ENCODE results near the gene CCDC9B.

Gene CCDC9B

DNA sequence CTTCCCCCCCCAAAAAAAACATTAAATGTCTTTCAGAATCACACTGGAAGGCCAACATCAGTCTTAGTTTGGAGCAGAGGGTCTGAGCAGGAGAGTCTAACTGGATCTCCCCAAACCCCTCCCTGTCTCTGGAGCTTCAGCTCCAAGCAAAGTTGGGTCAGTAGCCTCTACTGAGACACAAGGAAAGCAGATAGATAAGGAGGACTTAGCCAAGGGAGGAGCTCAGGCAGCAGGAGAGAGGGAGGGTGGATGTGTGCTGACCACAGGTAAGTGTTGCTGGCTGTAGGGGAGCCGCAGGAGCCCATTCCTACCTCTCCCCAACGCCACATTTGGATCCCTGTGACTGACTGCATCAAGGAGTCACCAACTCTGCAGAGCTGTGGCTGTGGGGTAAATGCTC, 40.0 kb downstream of the CCDC9B start:
- H3K9ac ChIP-seq (ENCODE audit: low read length) = no peak overlapping the region
- no peak overlapping the region for H3K4me3 ChIP-seq (ENCODE audit: low read length)
- peaks cover 4% of the 10 kb centered on the region for H3K9me3 ChIP-seq (ENCODE audit: control insufficient read depth, low read depth, low read length)
- no peaks in the 10 kb centered on the region for H3K36me3 ChIP-seq (ENCODE audit: control insufficient read depth, low read depth, low read length)
- no peaks in the 10 kb centered on the region for H3K27me3 ChIP-seq (ENCODE audit: control insufficient read depth, insufficient read depth, low read length)
- no peak overlapping the region for H3K27ac ChIP-seq (ENCODE audit: low read length)
- H3K4me1 ChIP-seq (ENCODE audit: control insufficient read depth, low read depth, low read length) = peaks cover 8% of the 10 kb centered on the region

DNA sequence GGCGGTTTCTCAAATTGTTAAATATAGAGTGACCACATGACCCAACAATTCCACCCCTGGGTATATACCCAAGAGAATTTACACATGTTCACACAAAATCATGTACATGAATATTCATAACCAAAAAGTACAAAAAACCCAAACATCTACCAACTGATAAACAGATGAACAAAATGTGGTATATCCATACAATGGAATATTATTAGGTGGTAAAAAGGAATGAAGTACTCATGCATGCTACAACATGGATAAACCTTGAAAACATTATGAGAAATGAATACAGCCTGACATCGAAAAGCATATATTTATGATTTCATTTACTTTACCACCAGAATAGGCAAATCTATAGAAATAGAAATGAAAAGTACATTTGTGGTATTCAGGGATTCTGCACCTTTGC, 40.4 kb downstream of the CCDC9B start:
- Histone ChIP-seq H3K36me3 (ENCODE audit: control insufficient read depth, low read depth, low read length) (no peaks in the 10 kb centered on the region), H3K4me1 (ENCODE audit: control insufficient read depth, low read depth, low read length) (peaks cover 8% of the 10 kb centered on the region), H3K9ac (ENCODE audit: low read length) (no peak overlapping the region), H3K27me3 (ENCODE audit: control insufficient read depth, insufficient read depth, low read length) (no peaks in the 10 kb centered on the region), H3K4me3 (ENCODE audit: low read length) (no peak overlapping the region), H3K27ac (ENCODE audit: low read length) (no peak overlapping the region), H3K9me3 (ENCODE audit: control insufficient read depth, low read depth, low read length) (peaks cover 4% of the 10 kb centered on the region)

DNA sequence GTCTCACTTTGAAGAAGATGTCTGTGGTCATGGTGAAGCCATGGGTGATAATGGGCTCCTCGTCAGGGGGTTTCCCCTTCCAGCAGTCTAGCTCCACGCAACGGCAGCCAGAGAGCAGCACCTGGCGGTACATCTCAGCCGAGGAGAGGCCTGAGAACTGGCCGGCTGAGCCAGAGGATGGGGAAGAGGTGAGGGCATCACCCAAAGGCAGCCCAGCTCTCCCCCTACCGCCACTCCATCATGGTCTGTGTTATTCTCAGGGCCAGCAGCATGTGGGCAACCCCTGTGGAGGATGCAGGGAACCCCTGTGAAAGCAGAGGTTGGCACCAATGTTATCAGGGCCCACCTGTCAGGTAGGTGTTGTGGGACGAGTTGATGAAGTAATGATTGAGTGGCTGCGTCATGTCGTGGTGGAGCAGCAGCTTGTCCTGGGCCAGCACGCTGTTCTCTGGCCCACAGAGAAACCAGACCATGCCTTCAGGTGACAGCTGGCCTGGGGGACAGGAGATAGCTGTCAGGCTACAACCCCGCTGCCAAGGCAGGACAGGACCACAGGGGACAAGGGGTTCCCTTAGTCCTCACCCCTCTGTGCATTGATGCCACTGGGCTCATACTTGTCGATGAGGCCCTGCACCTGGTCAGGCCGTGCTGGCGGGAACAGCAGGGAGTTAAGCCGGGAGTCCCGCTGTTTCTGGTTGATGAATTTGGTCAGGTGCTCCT, 42.4 kb downstream of the CCDC9B start:
- Histone ChIP-seq H3K4me1 (ENCODE audit: control insufficient read depth, low read depth, low read length) (peaks cover 8% of the 10 kb centered on the region), H3K9me3 (ENCODE audit: control insufficient read depth, low read depth, low read length) (peaks cover 4% of the 10 kb centered on the region), H3K9ac (ENCODE audit: low read length) (no peak overlapping the region), H3K27ac (ENCODE audit: low read length) (no peak overlapping the region), H3K36me3 (ENCODE audit: control insufficient read depth, low read depth, low read length) (no peaks in the 10 kb centered on the region), H3K4me3 (ENCODE audit: low read length) (no peak overlapping the region), H3K27me3 (ENCODE audit: control insufficient read depth, insufficient read depth, low read length) (peaks cover 1% of the 10 kb centered on the region)

DNA sequence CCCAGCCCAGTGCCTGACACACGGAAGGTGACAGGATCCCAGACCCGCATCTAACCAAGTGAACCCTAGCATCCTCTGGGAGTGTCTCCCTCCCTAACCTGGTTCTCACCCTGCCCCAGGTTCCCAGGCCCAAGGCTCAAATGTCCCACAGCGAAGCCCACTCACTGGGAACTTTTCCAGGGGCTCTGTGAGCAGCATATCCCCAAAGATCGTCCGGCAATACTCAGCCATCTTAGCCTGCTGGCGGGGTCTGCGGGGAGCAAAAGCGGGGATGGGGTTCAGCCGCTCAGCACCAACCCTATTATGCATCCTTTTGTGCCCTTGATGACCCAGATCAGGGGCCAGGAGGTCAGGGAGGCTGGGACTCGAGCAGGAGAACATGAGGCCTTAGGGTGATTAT, 43.4 kb downstream of the CCDC9B start:
- H3K9me3 ChIP-seq (ENCODE audit: control insufficient read depth, low read depth, low read length) = peaks cover 4% of the 10 kb centered on the region
- peaks cover 8% of the 10 kb centered on the region for H3K4me1 ChIP-seq (ENCODE audit: control insufficient read depth, low read depth, low read length)
- H3K36me3 ChIP-seq (ENCODE audit: control insufficient read depth, low read depth, low read length) = no peaks in the 10 kb centered on the region
- peaks cover 12% of the 10 kb centered on the region for H3K27me3 ChIP-seq (ENCODE audit: control insufficient read depth, insufficient read depth, low read length)
- H3K4me3 ChIP-seq (ENCODE audit: low read length) = no peak overlapping the region
- no peak overlapping the region for H3K27ac ChIP-seq (ENCODE audit: low read length)
- H3K9ac ChIP-seq (ENCODE audit: low read length) = no peak overlapping the region

DNA sequence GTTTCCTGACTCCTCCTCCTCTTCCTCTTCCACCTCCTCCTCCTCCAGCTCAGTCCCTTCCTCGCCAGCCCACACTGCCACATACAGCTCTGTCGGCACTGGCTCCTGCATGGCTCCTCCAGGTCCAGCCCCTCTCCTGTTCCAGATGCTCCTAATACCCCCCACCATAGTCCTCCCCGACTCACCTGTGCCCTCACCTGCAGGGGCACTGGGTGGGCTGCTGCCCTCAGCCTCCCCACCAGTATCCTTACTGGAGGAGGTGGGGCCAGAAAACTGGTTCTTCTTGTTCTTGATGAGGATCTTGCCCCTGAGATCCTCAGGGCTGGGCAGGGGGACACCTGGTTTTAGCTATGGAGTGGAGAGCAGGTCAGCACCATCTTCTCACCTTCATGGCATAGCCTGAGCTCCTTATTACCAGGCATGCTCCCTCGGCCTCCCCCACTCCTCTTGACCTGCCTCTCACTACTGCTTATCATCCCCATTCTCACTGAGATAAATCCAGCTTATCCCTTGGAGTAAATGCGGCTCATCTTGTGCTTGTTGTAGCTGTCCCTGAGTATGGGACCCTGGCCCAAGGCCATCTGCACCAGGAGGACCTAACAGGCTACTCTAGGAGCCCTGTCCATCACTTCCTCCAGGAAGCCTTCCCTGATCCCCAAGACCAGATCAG, 44.0 kb downstream of the CCDC9B start:
- Histone ChIP-seq H3K9me3 (ENCODE audit: control insufficient read depth, low read depth, low read length) (peaks cover 4% of the 10 kb centered on the region), H3K27ac (ENCODE audit: low read length) (no peak overlapping the region), H3K36me3 (ENCODE audit: control insufficient read depth, low read depth, low read length) (no peaks in the 10 kb centered on the region), H3K4me3 (ENCODE audit: low read length) (no peak overlapping the region), H3K4me1 (ENCODE audit: control insufficient read depth, low read depth, low read length) (peaks cover 7% of the 10 kb centered on the region), H3K9ac (ENCODE audit: low read length) (no peak overlapping the region), H3K27me3 (ENCODE audit: control insufficient read depth, insufficient read depth, low read length) (peaks cover 18% of the 10 kb centered on the region)

DNA sequence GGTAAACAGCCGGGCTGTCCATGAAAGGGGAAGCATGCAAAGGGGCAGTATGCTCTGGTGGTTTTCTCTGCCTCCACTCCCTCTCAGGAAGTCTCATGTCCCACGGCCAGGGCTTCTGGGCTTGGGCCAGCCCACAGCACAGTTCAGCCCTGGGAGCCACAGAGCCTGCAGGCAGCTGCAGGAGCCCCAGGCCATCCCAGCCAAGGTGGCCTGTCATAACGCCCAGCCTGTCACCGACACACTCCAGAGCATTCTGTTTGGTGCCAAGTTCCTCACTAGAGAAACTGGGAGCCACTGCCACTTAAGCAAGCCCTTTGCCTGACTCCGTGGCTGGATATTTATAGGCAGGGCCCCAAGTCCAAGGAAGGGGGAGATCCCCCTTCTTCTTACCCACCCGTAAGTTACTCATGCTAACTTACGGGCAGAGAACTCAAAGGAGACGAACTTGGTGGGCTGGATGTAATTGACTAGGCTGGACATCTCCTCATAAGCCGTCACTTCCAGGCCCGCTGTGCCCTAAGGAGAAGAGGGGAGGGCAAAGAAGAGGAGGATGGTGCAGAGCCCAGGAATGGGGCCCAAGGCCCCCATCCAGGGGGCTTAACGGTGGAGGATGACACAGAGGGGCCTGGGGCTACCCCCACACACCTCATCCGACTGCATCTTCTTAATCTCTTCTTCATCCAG, 44.7 kb downstream of the CCDC9B start:
- no peaks in the 10 kb centered on the region for H3K36me3 ChIP-seq (ENCODE audit: control insufficient read depth, low read depth, low read length)
- no peak overlapping the region for H3K4me3 ChIP-seq (ENCODE audit: low read length)
- H3K9ac ChIP-seq (ENCODE audit: low read length) = no peak overlapping the region
- peaks cover 5% of the 10 kb centered on the region for H3K4me1 ChIP-seq (ENCODE audit: control insufficient read depth, low read depth, low read length)
- peaks cover 25% of the 10 kb centered on the region for H3K27me3 ChIP-seq (ENCODE audit: control insufficient read depth, insufficient read depth, low read length)
- H3K27ac ChIP-seq (ENCODE audit: low read length) = no peak overlapping the region
- H3K9me3 ChIP-seq (ENCODE audit: control insufficient read depth, low read depth, low read length) = peaks cover 4% of the 10 kb centered on the region

DNA sequence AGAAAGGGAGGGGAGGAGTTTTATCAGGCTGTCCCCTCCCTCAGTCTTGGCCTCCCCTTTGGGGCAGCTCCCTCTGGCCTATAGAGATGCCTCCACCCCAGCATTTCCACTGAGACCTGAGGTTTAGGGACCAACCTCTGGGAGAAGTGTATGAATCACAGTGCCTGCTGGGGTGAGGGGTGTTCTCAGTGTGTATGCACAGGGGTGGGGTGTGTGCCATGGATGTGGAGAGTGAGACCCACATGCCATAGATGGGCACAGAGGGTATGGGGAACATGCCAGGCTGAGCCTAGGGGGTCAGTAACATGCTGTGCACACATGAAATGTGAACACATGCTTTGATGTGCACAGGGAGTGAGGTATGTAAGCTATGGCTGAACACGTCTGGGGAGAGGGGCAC, 45.4 kb downstream of the CCDC9B start:
- Histone ChIP-seq H3K9me3 (ENCODE audit: control insufficient read depth, low read depth, low read length) (peaks cover 2% of the 10 kb centered on the region), H3K27ac (ENCODE audit: low read length) (no peak overlapping the region), H3K27me3 (ENCODE audit: control insufficient read depth, insufficient read depth, low read length) (peaks cover 31% of the 10 kb centered on the region), H3K36me3 (ENCODE audit: control insufficient read depth, low read depth, low read length) (no peaks in the 10 kb centered on the region), H3K9ac (ENCODE audit: low read length) (no peak overlapping the region), H3K4me3 (ENCODE audit: low read length) (no peak overlapping the region), H3K4me1 (ENCODE audit: control insufficient read depth, low read depth, low read length) (peaks cover 8% of the 10 kb centered on the region)

DNA sequence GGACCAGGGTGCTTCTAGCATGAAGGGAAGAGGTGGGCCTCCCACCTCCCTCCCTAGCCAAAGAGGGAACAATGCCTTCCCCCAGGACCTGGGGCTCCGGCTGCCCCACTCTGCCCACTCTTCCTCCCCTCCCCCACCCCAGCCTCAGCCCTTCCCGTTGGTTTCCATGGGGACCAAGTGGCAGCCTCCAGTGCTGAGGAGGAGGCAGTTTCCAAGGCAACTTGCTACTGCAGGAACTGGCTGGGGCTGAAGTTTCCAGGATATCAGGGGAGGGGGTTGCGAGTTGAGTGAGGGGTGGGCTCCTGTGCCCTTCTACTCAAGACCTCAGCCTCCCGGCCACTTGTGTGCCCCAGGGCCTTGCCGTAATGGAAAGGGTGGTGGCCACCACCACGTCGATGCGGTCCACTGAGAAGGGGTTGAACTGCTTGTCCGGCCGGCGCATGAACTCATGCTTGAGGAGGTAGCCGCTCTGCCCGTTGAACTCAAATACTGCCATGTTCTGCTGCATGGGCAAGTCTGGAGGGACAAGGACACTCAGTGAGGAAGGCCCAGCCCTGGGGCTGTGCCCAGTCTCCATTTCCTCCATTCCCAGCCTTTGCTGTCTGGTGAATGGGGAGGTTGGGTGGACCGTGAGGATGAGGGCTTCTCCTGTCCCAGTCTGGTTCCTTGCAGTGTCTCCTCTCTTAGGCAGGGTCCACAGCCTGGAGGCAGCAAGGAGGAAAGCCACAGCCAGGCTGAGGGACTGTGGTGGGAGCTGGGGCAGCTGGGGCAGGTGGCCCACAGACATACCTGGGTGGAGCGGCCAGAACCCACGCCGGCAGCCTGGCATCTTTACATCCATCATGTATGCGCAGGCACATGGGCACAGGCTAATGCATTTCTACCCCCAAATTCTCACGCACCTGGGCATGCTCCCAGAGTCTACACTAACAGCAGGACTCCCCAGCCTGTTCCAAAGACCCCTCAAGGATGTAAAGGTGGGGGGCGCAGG, 46.5 kb downstream of the CCDC9B start:
- no peaks in the 10 kb centered on the region for H3K36me3 ChIP-seq (ENCODE audit: control insufficient read depth, low read depth, low read length)
- no peak overlapping the region for H3K27ac ChIP-seq (ENCODE audit: low read length)
- H3K4me1 ChIP-seq (ENCODE audit: control insufficient read depth, low read depth, low read length) = peaks cover 11% of the 10 kb centered on the region
- peaks cover 42% of the 10 kb centered on the region for H3K27me3 ChIP-seq (ENCODE audit: control insufficient read depth, insufficient read depth, low read length)
- no peak overlapping the region for H3K4me3 ChIP-seq (ENCODE audit: low read length)
- H3K9ac ChIP-seq (ENCODE audit: low read length) = no peak overlapping the region
- no peaks in the 10 kb centered on the region for H3K9me3 ChIP-seq (ENCODE audit: control insufficient read depth, low read depth, low read length)

DNA sequence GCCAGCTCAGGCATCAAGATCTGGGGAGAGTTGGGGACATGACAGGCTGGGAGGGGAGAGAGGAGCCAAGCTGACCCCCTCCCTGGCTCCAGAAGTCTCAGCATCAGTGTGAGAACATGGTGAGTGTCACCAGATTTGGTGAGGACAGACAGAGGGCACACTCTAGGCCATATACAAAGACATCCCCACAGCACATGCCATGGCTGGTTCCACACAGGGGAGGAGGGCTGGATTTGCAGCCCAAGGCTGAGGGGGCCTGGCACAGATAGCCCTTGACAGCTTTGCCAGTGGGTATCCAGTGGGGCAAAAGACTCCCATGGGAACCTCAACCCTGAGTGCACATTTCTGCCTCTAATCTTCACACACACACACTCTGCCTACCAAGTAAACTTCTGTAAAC, 47.7 kb downstream of the CCDC9B start:
- Histone ChIP-seq H3K4me1 (ENCODE audit: control insufficient read depth, low read depth, low read length) (peaks cover 11% of the 10 kb centered on the region), H3K9ac (ENCODE audit: low read length) (no peak overlapping the region), H3K27ac (ENCODE audit: low read length) (no peak overlapping the region), H3K9me3 (ENCODE audit: control insufficient read depth, low read depth, low read length) (no peaks in the 10 kb centered on the region), H3K4me3 (ENCODE audit: low read length) (no peak overlapping the region), H3K27me3 (ENCODE audit: control insufficient read depth, insufficient read depth, low read length) (peaks cover 49% of the 10 kb centered on the region), H3K36me3 (ENCODE audit: control insufficient read depth, low read depth, low read length) (no peaks in the 10 kb centered on the region)

DNA sequence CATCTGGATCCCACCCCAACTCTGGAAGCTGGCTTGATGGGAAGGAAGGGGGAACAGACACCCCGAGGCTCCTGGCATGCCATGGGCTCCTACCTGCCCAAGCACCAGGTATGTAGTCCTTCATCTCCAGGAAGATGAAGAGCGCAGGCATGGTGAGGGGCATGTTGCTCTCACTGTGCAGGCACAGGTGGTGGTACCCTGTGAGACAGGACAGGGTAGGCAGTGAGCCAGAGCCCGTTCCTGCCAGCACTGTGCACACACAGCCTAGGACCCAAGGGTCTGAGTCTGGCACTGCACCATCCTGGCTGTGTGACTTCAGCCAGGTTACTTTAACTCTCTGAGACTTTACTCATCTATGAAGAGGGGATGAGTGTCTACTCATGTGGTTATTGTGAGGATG, 48.5 kb downstream of the CCDC9B start:
- H3K27ac ChIP-seq (ENCODE audit: low read length) = no peak overlapping the region
- no peaks in the 10 kb centered on the region for H3K36me3 ChIP-seq (ENCODE audit: control insufficient read depth, low read depth, low read length)
- H3K4me1 ChIP-seq (ENCODE audit: control insufficient read depth, low read depth, low read length) = peaks cover 11% of the 10 kb centered on the region
- no peak overlapping the region for H3K4me3 ChIP-seq (ENCODE audit: low read length)
- H3K9ac ChIP-seq (ENCODE audit: low read length) = no peak overlapping the region
- H3K9me3 ChIP-seq (ENCODE audit: control insufficient read depth, low read depth, low read length) = no peaks in the 10 kb centered on the region
- peaks cover 49% of the 10 kb centered on the region for H3K27me3 ChIP-seq (ENCODE audit: control insufficient read depth, insufficient read depth, low read length)
